Pulmonary artery endothelial cell (primary cell): ENCODE measurements around the gene LPAR1. TPM values are rescaled to one million over a fixed set of nuclear protein-coding genes. Genes with fewer than 3 reads are reported as not detected.

Experiments
- DNase-seq: peaks from one replicate; pipeline ENCODE4 v3.0.0-alpha.2; 2011; ENCODE audit warnings: low read depth, low spot score
- total RNA-seq: library from RNA; depleted of rRNA; stranded (reverse); fragments of >200 nt; gene quantifications from 2 replicates; pipeline ENCODE4 v1.2.3, GENCODE V29; 2014

LPAR1 gene
- total RNA-seq, 1 donor from 2014 or later = 0.07 TPM

DNA sequence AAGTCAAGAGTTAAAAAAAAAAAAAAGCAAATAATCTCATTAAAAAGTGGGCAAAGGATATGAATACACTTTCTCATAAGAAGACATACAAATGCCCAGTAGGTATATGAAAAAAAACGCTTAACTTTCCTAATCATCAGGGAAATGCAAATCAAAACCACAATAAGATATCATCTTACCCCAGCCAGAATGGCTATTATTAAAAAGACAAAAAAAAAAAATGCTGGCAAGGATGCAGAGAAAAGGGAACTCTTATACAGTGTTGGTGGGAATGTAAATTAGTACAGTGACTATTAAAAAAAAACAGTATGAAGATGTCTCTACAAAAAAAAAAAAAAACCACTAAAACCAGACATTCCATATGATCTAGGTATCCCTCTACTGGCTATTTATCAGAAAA, 79.4 kb downstream of the LPAR1 start:
- DNase-seq = no peak

DNA sequence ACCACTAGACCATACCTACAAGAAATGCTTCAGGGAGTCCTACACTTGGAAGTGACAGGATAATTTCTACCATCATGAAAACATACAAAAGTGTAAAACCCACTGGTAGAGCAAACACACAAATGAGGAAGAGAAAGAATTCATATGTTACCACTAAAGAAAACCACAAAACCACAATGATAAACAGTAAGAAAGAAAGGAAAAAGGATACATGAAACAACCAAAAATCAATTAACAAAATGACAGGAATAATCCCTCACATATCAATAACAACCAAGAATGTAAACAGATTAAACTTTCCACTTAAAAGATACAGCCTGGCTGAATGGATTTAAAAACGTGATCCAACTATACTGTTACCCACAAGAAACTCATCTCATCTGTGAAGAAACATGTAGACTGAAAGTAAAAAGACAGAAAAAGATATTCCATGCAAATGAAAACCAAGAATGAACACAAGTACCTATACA, 83.4 kb downstream of the LPAR1 start:
- no peak for DNase-seq

DNA sequence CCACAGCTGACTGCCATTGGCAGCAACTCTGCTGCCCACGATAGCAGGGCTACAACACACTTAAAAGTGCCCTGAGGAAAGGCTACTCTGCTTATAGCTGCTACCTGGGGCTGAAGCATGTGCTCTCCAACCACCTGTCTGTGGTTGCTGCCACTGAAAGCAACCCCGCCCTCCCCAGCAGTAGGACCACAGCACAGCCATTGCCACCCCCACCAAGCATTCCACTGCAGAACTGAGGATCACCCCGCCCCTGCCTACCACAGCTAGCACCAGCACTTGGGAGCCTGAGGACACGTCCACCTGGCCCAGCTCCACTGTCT, 85.8 kb downstream of the LPAR1 start:
- no peak for DNase-seq

GRCh38 chr9:110951805-110952539, 86.3 kb downstream of the LPAR1 start:
- DNase-seq = no peak

DNA sequence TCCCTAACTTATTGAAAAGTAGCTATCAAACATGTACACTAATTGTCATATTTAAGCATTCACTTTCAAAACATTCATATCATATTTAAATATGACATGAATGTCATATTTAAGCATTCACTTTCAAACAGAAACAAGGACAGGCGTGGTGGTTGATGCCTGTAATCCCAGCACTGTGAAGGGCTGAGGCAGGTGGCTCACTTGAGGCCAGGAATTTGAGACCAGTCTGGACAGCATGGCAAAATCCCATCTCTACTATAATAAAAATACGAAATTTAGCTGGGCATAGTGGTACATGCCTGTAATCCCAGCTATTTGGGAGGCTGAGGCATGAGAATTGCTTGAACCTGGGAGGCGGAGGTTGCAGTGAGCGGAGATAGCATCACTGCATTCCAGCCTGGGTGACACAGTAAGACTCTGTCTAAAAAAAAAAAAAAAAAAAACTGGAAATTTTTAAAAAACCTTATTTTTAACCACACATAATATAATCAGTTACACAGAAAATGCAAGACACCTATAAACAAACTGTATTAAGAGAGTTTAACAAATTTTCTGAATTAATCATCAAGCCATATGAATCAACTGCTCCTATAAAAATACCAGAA, 88.1 kb downstream of the LPAR1 start:
- no peak for DNase-seq

DNA sequence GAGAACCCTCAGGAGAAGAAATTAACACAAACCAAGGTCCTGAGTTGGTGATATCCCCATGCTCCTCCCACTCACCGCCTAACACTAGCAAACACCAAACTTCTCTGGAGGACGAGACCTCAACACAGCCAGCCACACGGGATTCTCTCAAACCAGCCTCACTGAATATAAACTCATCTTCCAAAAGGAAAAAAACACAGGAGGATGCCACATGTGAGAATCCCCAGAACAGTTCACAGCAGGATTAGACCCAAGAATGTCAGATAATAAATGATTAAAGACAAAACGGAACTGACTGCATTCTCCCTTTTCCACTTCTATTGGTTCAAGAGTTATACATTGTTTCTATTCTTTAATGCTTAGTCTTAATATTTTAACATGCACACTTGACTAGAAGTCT, 89.2 kb downstream of the LPAR1 start:
- no peak for DNase-seq

- no peak for DNase-seq
These were observed 90.7 kb downstream of the LPAR1 start for GRCh38 chr9:110947491-110948044.

GRCh38 chr9:110942522-110942921, 95.7 kb downstream of the LPAR1 start:
- DNase-seq = no peak

GRCh38 chr9:110940951-110941557, 97.2 kb downstream of the LPAR1 start:
- no peak for DNase-seq

DNA sequence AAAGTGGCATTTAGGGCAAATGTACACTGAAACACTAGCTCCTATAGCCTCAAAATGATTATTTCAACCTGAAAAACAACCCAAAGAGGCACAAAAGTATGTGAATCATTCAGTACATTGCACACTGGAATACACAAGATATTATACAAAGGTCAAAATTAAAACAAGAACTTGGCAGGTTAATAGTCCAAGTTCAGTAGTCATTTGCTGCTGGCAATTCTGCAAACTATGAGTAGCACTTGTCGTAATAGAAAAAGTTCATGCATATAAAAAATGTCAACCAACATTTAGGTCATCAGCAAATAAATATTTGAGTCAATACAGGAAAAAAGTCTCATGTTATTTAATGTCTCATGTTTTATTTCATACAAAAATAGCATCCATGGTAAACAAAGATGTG, 98.7 kb downstream of the LPAR1 start:
- no peak for DNase-seq

GRCh38 chr9:110939047-110939446, 99.2 kb downstream of the LPAR1 start:
- DNase-seq = no peak

DNA sequence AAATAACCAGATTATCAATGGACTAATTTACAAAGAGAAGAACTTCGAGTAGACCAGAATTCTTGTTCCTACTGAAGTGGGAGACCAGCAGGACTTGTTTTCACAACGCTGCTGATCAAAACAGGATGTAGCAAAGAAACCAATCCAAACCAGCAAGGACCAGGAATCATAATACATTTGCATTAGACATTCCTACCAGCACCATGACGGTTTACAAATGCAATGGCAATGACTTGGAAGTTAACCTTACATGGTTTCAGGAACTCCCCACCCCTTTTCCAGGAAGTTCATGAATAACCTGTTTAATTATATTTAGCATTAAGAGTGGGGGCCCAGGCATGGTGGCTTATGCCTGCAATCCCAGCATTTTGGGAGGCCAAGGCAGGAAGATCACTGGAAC, 100.0 kb downstream of the LPAR1 start:
- DNase-seq = no peak

- no peak for DNase-seq
These were observed 101.4 kb downstream of the LPAR1 start for GRCh38 chr9:110936719-110937452.

GRCh38 chr9:110936237-110936636, 102.0 kb downstream of the LPAR1 start:
- no peak for DNase-seq

DNA sequence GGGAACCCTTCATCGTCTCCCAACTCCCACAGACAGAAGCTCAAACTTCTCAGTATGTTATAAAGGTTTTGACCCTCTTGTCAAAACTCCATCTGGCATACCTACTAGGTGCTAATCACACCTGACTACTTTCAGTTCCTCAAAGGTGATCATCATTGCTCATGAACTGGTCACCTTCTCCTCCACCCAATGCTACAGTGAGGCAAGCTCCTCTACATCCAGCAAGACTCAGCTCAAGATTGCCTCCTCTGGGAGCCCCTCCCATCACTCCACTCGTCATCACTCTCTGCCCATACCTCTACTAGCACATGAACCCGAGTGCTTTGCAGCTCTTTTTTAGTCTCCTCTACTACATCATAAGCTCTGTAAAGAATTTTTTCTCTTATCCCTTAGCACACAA, 102.4 kb downstream of the LPAR1 start:
- no peak for DNase-seq

DNA sequence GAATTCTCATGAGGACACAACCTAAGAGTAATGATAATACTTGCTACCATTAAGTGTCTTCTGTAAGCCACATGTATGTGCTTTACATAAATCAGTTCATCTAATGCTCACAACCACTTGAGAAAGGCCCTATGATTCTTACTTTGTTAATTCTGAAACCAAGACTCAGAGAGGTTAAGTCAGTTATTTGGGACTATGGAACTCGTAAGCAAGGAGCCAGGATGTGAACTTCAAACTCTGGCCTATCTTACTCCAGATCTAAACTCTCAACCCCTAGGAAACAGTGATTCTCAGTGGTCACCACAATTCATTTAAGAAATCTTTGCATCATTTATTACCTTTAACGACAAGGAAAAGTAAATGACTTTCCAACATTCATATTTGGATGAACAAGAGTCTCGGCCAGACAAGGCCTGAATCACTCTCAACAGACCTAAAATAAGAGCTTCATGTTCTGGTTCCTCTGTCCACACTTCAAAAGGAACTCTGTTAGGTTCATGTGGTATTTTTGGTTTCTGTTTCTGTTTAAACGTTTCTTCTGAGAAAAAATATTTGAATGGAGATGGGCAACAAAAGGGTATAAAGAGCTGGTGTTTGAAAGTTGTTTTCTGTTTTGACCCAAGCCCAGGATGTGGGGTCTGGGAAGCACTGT, 104.8 kb downstream of the LPAR1 start:
- DNase-seq = no peak

- DNase-seq = no peak
These were observed 105.4 kb downstream of the LPAR1 start for GRCh38 chr9:110932863-110933262.

DNA sequence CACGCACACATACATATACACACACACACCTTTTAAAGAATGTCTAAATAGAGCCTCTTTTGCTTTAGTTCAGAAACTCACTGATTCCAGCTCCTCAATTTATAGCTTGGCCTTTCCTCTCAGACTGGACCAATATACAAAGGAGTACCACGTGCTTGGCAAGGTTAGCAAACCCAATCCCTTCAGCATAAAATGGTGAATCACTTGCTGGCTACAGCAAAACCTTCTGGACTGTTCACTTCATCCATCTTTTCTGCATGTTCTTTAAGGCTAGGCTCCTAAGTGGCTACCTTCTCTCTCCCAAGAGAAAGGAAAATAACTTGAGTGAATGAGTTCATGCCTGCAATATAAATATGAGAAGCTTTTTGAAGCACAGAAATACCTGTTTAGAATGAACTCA, 109.7 kb downstream of the LPAR1 start:
- DNase-seq = no peak

GRCh38 chr9:110926828-110927487, 111.3 kb downstream of the LPAR1 start:
- DNase-seq = no peak

DNA sequence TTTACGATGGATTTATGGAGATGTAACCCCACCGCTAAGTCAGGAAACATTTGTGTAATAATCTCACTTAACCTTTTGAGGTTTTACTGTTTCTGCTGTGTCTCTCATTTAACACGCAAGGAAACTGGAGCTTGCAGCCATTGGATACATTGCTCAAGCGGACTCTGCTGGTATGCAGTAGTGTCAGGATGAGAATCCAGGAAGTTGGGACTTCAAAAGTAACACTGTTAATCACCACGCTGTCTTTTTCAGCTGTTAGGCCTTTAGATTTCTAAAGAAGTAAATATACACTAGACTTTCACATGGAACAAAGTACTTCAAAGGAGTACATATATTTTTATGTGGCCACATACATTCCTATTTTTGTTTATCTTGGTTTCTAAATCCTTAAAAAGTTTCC, 114.7 kb downstream of the LPAR1 start:
- DNase-seq = no peak

DNA sequence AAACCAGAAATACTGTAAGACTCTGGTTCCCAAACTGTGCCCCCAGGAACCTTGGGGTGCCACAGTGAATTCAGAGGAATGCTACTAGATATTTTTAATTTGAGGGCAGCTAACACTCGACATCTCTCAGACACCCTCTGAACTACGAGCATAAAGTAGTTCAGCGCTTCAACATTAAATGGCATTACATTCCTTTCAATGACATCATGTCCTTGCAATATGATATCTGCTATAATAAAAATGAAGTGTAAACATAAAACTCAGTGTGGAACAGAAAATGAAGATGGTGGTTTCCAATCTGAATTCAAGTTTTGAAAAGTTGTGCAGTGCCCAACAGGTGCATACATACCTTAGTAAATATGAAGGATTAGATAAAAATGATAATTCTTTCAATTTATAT, 116.1 kb downstream of the LPAR1 start:
- DNase-seq = no peak
